Endothelial cell of umbilical vein (primary cell): ENCODE measurements around the gene HOXB6. TPM values are rescaled to one million over a fixed set of nuclear protein-coding genes. Genes with fewer than 3 reads are reported as not detected.

Experiments
- BruUV-seq: library from RNA; stranded (reverse); fragments of 400-500 nt; replicated peaks from 2 replicates; lab custom pipeline; 2021; lab: Mats Ljungman, UMichigan
- CTCF ChIA-PET: fragments of 300-600, 350-600 bp; sonication (Branson Sonifier 250); formaldehyde crosslinking; loops from one replicate; lab custom pipeline; 2021; ENCODE audit warnings: antibody characterized with exemption, inconsistent platforms; lab: Charles Lee
- POLR2A ChIA-PET: fragments of 300-600, 350-600 bp; sonication (Branson Sonifier 250); formaldehyde crosslinking; loops from one replicate; lab custom pipeline; 2021; ENCODE audit warnings: antibody characterized with exemption, inconsistent platforms; lab: Charles Lee
- DNase-seq: peaks from one replicate; pipeline ENCODE4 v3.0.0-alpha.2; 2011; ENCODE audit warnings: low read depth, low spot score
- FAIRE-seq: peaks from 2 replicates; lab custom pipeline; 2011; peaks lifted over from hg19 to GRCh38; lab: Jason Lieb, UNC
- H2AFZ ChIP-seq: 2 replicates; pipeline ENCODE4 v1.6.0; 2012; ENCODE audit warnings: low read depth, low read length, control low read depth, inconsistent platforms
- H3K27ac ChIP-seq: 2 replicates; pipeline ENCODE4 v1.5.1; 2011; ENCODE audit warnings: low read depth, mild to moderate bottlenecking, control low read depth, low read length, moderate library complexity; ENCODE audit not compliant: insufficient read depth
- H3K27me3 ChIP-seq, 2 experiments: 2 replicates each; pipeline versions ENCODE4 v1.6.0 to v1.6.1; 2011; ENCODE audit warnings: low read length in 2 of 2, mixed read lengths in 1 of 2; ENCODE audit not compliant: control insufficient read depth in 2 of 2, insufficient read depth in 2 of 2
- H3K36me3 ChIP-seq, 2 experiments: 2 replicates in 1 of 2; 3 replicates in 1 of 2; pipeline ENCODE4 v1.5.1; 2011; ENCODE audit warnings: low read length in 2 of 2, mild to moderate bottlenecking in 1 of 2, moderate library complexity in 1 of 2; ENCODE audit not compliant: control insufficient read depth in 2 of 2, insufficient read depth in 2 of 2; ENCODE audit errors: extremely low read depth in 1 of 2
- H3K4me1 ChIP-seq: 3 replicates; pipeline ENCODE4 v1.5.1; 2011; ENCODE audit warnings: mild to moderate bottlenecking, low read length; ENCODE audit not compliant: control insufficient read depth, insufficient read depth; ENCODE audit errors: extremely low read depth
- H3K4me2 ChIP-seq: 2 replicates; pipeline ENCODE4 v1.6.1; 2011; ENCODE audit warnings: low read length, control low read depth, mixed read lengths; ENCODE audit not compliant: insufficient read depth
- H3K4me3 ChIP-seq, 3 experiments: fragments of 200-600 bp in 1 of 3; sonication (generic), shearing (Covaris generic) in 1 of 3; replicated peaks in 1 of 3; 2 replicates each; pipeline ENCODE4 v1.5.1; 2011 to 2016; ENCODE audit warnings: control low read depth in 3 of 3, low read length in 3 of 3, mild to moderate bottlenecking in 2 of 3, inconsistent platforms in 1 of 3, low read depth in 1 of 3, moderate library complexity in 1 of 3; ENCODE audit not compliant: insufficient read depth in 1 of 3
- H3K79me2 ChIP-seq: 2 replicates; pipeline ENCODE4 v1.6.0; 2012; ENCODE audit warnings: low read length, inconsistent platforms; ENCODE audit not compliant: control insufficient read depth, insufficient read depth
- H3K9ac ChIP-seq: replicated peaks from 2 replicates; pipeline ENCODE3; 2011; ENCODE audit warnings: low read length, control low read depth; ENCODE audit not compliant: insufficient read depth; ENCODE audit errors: extremely low read depth
- H3K9me1 ChIP-seq: replicated peaks from 3 replicates; pipeline ENCODE4 v1.6.0; 2011; ENCODE audit warnings: mild to moderate bottlenecking, low read length; ENCODE audit not compliant: control insufficient read depth, insufficient read depth; ENCODE audit errors: extremely low read depth
- H3K9me3 ChIP-seq: replicated peaks from 2 replicates; pipeline ENCODE4 v1.5.1; 2012; ENCODE audit warnings: low read length, inconsistent platforms; ENCODE audit not compliant: control insufficient read depth, insufficient read depth
- H4K20me1 ChIP-seq: replicated peaks from 2 replicates; pipeline ENCODE3; 2011; ENCODE audit warnings: mild to moderate bottlenecking, low read length; ENCODE audit not compliant: control insufficient read depth, insufficient read depth; ENCODE audit errors: extremely low read depth
- EZH2 ChIP-seq: IDR thresholded peaks from 2 replicates; pipeline ENCODE4 v1.6.1; 2012; ENCODE audit warnings: borderline replicate concordance, low read depth, mild to moderate bottlenecking, moderate library complexity, low read length, inconsistent platforms; ENCODE audit not compliant: severe bottlenecking
- FOS ChIP-seq: IDR thresholded peaks from 2 replicates; pipeline ENCODE4 v1.6.1; 2011; ENCODE audit warnings: mild to moderate bottlenecking, low read length, moderate library complexity, borderline replicate concordance; ENCODE audit not compliant: insufficient read depth
- GATA2 ChIP-seq: IDR thresholded peaks from 2 replicates; pipeline ENCODE4 v1.7.0; 2011; ENCODE audit warnings: low read depth, mild to moderate bottlenecking, moderate library complexity, mixed read lengths, low read length; ENCODE audit not compliant: insufficient read length, insufficient read depth
- JUN ChIP-seq: IDR thresholded peaks from 2 replicates; pipeline ENCODE4 v1.6.1; 2011; ENCODE audit warnings: borderline replicate concordance, low read depth; ENCODE audit not compliant: insufficient read length, insufficient read depth
- MAX ChIP-seq: IDR thresholded peaks from 2 replicates; pipeline ENCODE4 v1.6.1; 2011; ENCODE audit not compliant: insufficient read depth, insufficient read length
- MYC ChIP-seq: IDR thresholded peaks from one replicate; pipeline ENCODE4 v1.6.1; 2011; ENCODE audit warnings: mild to moderate bottlenecking, low read depth, low read length
- POLR2A ChIP-seq: IDR thresholded peaks from 2 replicates; pipeline ENCODE4 v1.6.1; 2012; ENCODE audit warnings: low read depth, mild to moderate bottlenecking, control low read depth, low read length
- POLR2AphosphoS5 ChIP-seq: IDR thresholded peaks from 2 replicates; pipeline ENCODE4 v1.6.1; 2012; ENCODE audit warnings: low read depth, mild to moderate bottlenecking, control low read depth, low read length, moderate library complexity; ENCODE audit not compliant: insufficient read depth
- dilution Hi-C: fragments of 300-500 bp; cut with MboI; formaldehyde crosslinking; loops from one replicate; pipeline ENCODE4 v1.15.0; 2019; ENCODE audit warnings: low sequenced_read_pairs; ENCODE audit not compliant: extremely low pct_ligation_motif_present
- intact Hi-C: fragments of 100-400 bp; cut with micrococcal nuclease; formaldehyde crosslinking; loops from one replicate; pipeline ENCODE4 v1.10.0; 2022
- polyA plus RNA-seq, 4 experiments: library from polyadenylated mRNA; depleted of rRNA in 3 of 4; stranded (reverse) in 3 of 4; unstranded in 1 of 4; fragments of >200 nt; gene quantifications; 2 replicates each; pipeline versions ENCODE4 v1.2.1 to v1.2.3, GENCODE V29; 2011 to 2012; ENCODE audit warnings: missing spikeins in 1 of 4
- total RNA-seq: library from RNA; stranded (reverse); gene quantifications from 2 replicates; pipeline ENCODE4 v1.2.3, GENCODE V29; 2021
- TF ChIP-seq, protein P1 (sequence below), 2 donors: IDR thresholded peaks; 1 replicate in 1 of 2; 2 replicates in 1 of 2; pipeline ENCODE4 v1.5.1; 2011; ENCODE audit warnings: low read length in 2 of 2, mild to moderate bottlenecking in 2 of 2, moderate library complexity in 2 of 2, control low read depth in 1 of 2, inconsistent platforms in 1 of 2, low read depth in 1 of 2; ENCODE audit not compliant: insufficient read depth in 1 of 2; ENCODE audit errors: extremely low read depth in 1 of 2

HOXB6 gene
- total and polyA plus RNA-seq, 2 donors (not counting 3 experiments of a cell fraction or from before 2014, with no cell fraction given): 8.8 to 24.0 TPM

DNA sequence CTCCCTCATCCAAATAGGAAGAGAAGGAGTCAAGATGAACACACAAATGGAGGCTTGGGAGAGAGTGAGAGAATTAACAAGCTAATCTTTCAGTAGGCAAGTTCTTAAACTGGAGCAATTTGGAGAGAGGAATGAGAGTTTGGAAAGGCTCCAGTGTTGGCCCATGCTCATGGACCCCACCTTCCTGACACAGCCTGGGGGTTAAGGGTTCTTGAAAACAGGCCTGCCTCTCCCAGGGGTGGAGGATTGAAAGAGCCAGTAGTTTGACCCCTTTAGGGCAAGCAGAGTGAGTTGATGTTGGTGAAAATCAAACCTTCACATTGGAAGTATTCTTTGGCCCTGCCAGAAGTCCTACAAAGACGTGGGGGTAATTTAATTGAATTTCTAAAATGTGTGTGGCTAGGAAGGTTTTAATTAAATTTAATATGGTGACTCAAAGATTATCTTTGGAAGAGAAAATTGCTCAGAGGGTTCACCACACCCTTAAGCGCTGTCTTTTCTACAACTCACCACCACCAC is 20.5 kb downstream of the HOXB6 start:
- H3K4me3 ChIP-seq: no peak overlapping the region
- no peaks in the 10 kb centered on the region for H3K27me3 ChIP-seq
- TF ChIP-seq FOS (no peak), GATA2 (no peak), POLR2A (no peak), MYC (no peak), JUN (no peak), EZH2 (no peak), MAX (no peak), POLR2AphosphoS5 (no peak)
- TF ChIP-seq, protein P1, sequence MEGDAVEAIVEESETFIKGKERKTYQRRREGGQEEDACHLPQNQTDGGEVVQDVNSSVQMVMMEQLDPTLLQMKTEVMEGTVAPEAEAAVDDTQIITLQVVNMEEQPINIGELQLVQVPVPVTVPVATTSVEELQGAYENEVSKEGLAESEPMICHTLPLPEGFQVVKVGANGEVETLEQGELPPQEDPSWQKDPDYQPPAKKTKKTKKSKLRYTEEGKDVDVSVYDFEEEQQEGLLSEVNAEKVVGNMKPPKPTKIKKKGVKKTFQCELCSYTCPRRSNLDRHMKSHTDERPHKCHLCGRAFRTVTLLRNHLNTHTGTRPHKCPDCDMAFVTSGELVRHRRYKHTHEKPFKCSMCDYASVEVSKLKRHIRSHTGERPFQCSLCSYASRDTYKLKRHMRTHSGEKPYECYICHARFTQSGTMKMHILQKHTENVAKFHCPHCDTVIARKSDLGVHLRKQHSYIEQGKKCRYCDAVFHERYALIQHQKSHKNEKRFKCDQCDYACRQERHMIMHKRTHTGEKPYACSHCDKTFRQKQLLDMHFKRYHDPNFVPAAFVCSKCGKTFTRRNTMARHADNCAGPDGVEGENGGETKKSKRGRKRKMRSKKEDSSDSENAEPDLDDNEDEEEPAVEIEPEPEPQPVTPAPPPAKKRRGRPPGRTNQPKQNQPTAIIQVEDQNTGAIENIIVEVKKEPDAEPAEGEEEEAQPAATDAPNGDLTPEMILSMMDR (IDR thresholded peaks at IDR 0.05; ENCODE audit: extremely low read depth in 1 of 2, insufficient read depth in 1 of 2, low read depth in 1 of 2, low read length in 2 of 2): no peak
- no peaks in the 10 kb centered on the region for H3K9me3 ChIP-seq
- no peak for FAIRE-seq
- H3K36me3 ChIP-seq: no peaks in the 10 kb centered on the region
- peaks cover 67% of the 10 kb centered on the region for H3K79me2 ChIP-seq
- no peak overlapping the region for H3K27ac ChIP-seq
- no peak overlapping the region for H2AFZ ChIP-seq
- no peak overlapping the region for H3K9ac ChIP-seq
- dilution Hi-C loops (no loop called here), intact Hi-C loops (no loop called here)
- H3K9me1 ChIP-seq: no peaks in the 10 kb centered on the region
- DNase-seq: no peak
- no peaks in the 10 kb centered on the region for H4K20me1 ChIP-seq
- no TSS peak for BruUV-seq
- no peak overlapping the region for H3K4me2 ChIP-seq
- POLR2A ChIA-PET: no interaction called here
- CTCF ChIA-PET: interaction anchor here (1.0 to 2.3 kb wide), 3 partner anchors 91 to 248 kb away, joined by 3 to 11 read pairs (median 3); no protein-coding TSS in a partner anchor
- peaks cover 68% of the 10 kb centered on the region for H3K4me1 ChIP-seq
